Osteoblast (primary cell): ENCODE measurements around the gene TCP10L. TPM values are rescaled to one million over a fixed set of nuclear protein-coding genes. Genes with fewer than 3 reads are reported as not detected.

Source experiments
- DNase-seq: peaks from one replicate; pipeline ENCODE4 v3.0.0; 2011; ENCODE audit warnings: low spot score, mixed read lengths; ENCODE audit not compliant: insufficient read length; ENCODE audit errors: missing footprints
- H2AFZ ChIP-seq: 2 replicates; pipeline ENCODE4 v1.6.0; 2011; ENCODE audit warnings: mild to moderate bottlenecking, low read length
- H3K27ac ChIP-seq: 2 replicates; pipeline ENCODE4 v1.5.1; 2011; ENCODE audit warnings: mild to moderate bottlenecking, low read depth, low read length, moderate library complexity
- H3K27me3 ChIP-seq: 2 replicates; pipeline ENCODE4 v1.6.0; 2012; ENCODE audit warnings: mild to moderate bottlenecking, control low read depth, inconsistent platforms, low read length, moderate library complexity; ENCODE audit not compliant: insufficient read depth
- H3K36me3 ChIP-seq: 2 replicates; pipeline ENCODE4 v1.5.1; 2011; ENCODE audit warnings: mild to moderate bottlenecking, low read length, control low read depth, moderate library complexity; ENCODE audit not compliant: insufficient read depth
- H3K4me1 ChIP-seq: 2 replicates; pipeline ENCODE4 v1.5.1; 2011; ENCODE audit warnings: mild to moderate bottlenecking, low read length, control low read depth, moderate library complexity; ENCODE audit not compliant: insufficient read depth
- H3K4me2 ChIP-seq: 2 replicates; pipeline ENCODE4 v1.6.0; 2011; ENCODE audit warnings: mild to moderate bottlenecking, low read length; ENCODE audit not compliant: insufficient read depth
- H3K4me3 ChIP-seq: fragments of 200-600 bp; sonication (generic); 3 replicates; pipeline ENCODE4 v1.5.1; 2012; ENCODE audit warnings: mild to moderate bottlenecking, low read length, inconsistent platforms; ENCODE audit not compliant: insufficient read depth
- H3K79me2 ChIP-seq: 2 replicates; pipeline ENCODE4 v1.6.0; 2012; ENCODE audit warnings: mild to moderate bottlenecking, low read length, control low read depth, inconsistent platforms; ENCODE audit not compliant: insufficient read depth
- H3K9me3 ChIP-seq: 2 replicates; pipeline ENCODE4 v1.5.1; 2011; ENCODE audit warnings: low read depth, low read length, control low read depth
- H4K20me1 ChIP-seq: 2 replicates; pipeline ENCODE4 v1.6.0; 2012; ENCODE audit warnings: mild to moderate bottlenecking, low read length, control low read depth; ENCODE audit not compliant: insufficient read depth
- CTCF ChIP-seq: IDR thresholded peaks from 2 replicates; pipeline ENCODE4 v1.5.1; 2011; ENCODE audit warnings: mild to moderate bottlenecking, low read depth, low read length, moderate library complexity; ENCODE audit errors: extremely low read depth
- total RNA-seq: library from RNA; depleted of rRNA; stranded (reverse); fragments of >200 nt; gene quantifications from 2 replicates; pipeline ENCODE4 v1.2.3, GENCODE V29; 2012

The TCP10L gene
- total RNA-seq, 1 donor, result 0.72 TPM

GRCh38 chr21:32574946-32575925, 10.1 kb downstream of the TCP10L start:
- no peak for DNase-seq
- Histone ChIP-seq H3K4me2 (no peak overlapping the region), H3K36me3 (no peaks in the 10 kb centered on the region), H2AFZ (no peak overlapping the region), H3K79me2 (no peaks in the 10 kb centered on the region), H3K4me3 (no peak overlapping the region), H3K4me1 (no peaks in the 10 kb centered on the region), H3K27me3 (peaks cover 40% of the 10 kb centered on the region), H3K9me3 (no peaks in the 10 kb centered on the region), H4K20me1 (no peaks in the 10 kb centered on the region), H3K27ac (no peak overlapping the region)
- no peak for TF ChIP-seq CTCF

- no peak for DNase-seq
- peak overlapping the region; percentile 57 for H2AFZ ChIP-seq
Measured at GRCh38 chr21:32572574-32573420, 12.5 kb downstream of the TCP10L start.

GRCh38 chr21:32570456-32570855, 14.9 kb downstream of the TCP10L start:
- Histone ChIP-seq H3K79me2 (no peaks in the 10 kb centered on the region), H3K4me1 (peaks cover 24% of the 10 kb centered on the region), H3K9me3 (no peaks in the 10 kb centered on the region), H4K20me1 (no peaks in the 10 kb centered on the region), H3K4me3 (no peak overlapping the region), H3K27me3 (peaks cover 28% of the 10 kb centered on the region), H3K4me2 (peak overlapping the region; percentile 91), H3K36me3 (no peaks in the 10 kb centered on the region), H3K27ac (no peak overlapping the region), H2AFZ (no peak overlapping the region)
- no peak for DNase-seq
- no peak for TF ChIP-seq CTCF

More at GRCh38 chr21:32572574-32573420, 12.5 kb downstream of the TCP10L start:
- H3K9me3 ChIP-seq, result no peaks in the 10 kb centered on the region
- no peak for TF ChIP-seq CTCF
- no peaks in the 10 kb centered on the region for H3K79me2 ChIP-seq
- no peak overlapping the region for H3K27ac ChIP-seq
- H4K20me1 ChIP-seq, result no peaks in the 10 kb centered on the region
- no peak overlapping the region for H3K4me3 ChIP-seq
- no peaks in the 10 kb centered on the region for H3K36me3 ChIP-seq
- H3K27me3 ChIP-seq, result peaks cover 28% of the 10 kb centered on the region
- H3K4me2 ChIP-seq, result peak overlapping the region; percentile 38
- peaks cover 12% of the 10 kb centered on the region for H3K4me1 ChIP-seq
